LNCaP clone FGC (cell line): ENCODE measurements around the gene SHISA3.

ENCODE experiments used
- DNase-seq: peaks from one replicate; pipeline ENCODE4 v3.0.0-alpha.2; 2011; ENCODE audit warnings: low read depth
- H3K4me3 ChIP-seq: 2 replicates; pipeline ENCODE4 v1.5.1; 2011; ENCODE audit warnings: mild to moderate bottlenecking, low read depth, low read length, control low read depth
- TF ChIP-seq, protein P1 (sequence below): IDR thresholded peaks from 2 replicates; pipeline ENCODE4 v1.5.1; 2012; ENCODE audit warnings: mild to moderate bottlenecking; ENCODE audit not compliant: control insufficient read depth, insufficient read depth; ENCODE audit errors: extremely low read depth

SHISA3 gene

DNA sequence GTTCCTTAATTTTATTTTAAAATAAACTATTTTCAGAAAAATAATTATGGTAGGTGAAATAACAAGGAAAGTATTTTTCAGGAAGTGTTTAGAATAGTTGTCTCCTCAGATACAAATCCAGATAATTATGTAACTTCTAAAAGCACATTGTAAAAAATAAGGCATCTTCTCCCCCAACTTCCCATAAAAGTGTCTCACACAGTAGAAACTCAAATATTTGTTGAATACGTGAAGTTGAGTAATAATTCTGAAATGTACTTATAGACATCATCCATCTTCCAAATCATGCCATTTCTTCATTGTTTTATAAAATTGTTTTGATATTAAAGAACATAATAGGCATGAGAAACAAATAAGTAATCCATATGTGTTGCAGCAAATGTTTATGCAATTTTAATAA, 18.0 kb downstream of the SHISA3 start:
- H3K4me3 ChIP-seq, result no peak overlapping the region
- TF ChIP-seq, protein P1, sequence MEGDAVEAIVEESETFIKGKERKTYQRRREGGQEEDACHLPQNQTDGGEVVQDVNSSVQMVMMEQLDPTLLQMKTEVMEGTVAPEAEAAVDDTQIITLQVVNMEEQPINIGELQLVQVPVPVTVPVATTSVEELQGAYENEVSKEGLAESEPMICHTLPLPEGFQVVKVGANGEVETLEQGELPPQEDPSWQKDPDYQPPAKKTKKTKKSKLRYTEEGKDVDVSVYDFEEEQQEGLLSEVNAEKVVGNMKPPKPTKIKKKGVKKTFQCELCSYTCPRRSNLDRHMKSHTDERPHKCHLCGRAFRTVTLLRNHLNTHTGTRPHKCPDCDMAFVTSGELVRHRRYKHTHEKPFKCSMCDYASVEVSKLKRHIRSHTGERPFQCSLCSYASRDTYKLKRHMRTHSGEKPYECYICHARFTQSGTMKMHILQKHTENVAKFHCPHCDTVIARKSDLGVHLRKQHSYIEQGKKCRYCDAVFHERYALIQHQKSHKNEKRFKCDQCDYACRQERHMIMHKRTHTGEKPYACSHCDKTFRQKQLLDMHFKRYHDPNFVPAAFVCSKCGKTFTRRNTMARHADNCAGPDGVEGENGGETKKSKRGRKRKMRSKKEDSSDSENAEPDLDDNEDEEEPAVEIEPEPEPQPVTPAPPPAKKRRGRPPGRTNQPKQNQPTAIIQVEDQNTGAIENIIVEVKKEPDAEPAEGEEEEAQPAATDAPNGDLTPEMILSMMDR, result no peak
- no peak for DNase-seq

DNA sequence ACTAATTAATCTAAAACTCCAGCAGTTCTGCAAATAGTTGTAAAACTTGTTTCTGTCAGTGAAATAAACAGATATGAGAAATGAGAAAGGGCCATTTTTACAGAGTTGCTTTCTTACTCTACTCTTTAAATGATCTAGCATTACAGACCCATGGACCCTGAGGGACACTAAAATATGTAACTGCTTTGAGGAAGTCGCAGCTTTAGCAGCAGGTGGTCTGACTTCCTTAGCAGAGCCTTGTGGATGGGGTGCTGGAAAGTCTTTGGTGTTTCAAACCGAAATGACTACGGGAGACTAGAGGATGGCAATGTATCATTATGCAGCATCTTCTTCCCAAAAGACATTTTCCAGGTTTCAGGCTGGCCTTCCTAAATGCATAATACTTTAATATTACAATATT, 18.7 kb downstream of the SHISA3 start:
- DNase-seq, result no peak
- TF ChIP-seq, protein P1, result no peak
- no peak overlapping the region for H3K4me3 ChIP-seq

DNA sequence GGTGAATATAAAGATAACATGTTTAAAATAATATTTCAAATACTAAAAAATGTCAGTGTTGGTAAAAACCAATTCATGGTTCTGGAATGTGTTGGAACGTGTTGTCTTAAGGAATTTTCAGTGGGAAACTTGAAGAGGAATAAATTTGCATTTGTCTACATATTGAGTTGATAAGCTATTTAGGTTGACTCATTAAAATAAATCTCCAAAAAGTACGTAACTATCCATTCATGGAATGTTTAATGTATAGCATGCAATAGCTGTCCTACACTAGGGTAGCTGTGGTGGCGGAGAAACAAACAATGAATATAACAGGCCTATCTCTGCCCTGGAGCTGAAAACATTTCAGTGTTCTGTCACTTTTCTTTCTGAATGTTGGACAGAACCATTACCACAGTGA, 20.3 kb downstream of the SHISA3 start:
- TF ChIP-seq, protein P1, result no peak
- no peak for DNase-seq

DNA sequence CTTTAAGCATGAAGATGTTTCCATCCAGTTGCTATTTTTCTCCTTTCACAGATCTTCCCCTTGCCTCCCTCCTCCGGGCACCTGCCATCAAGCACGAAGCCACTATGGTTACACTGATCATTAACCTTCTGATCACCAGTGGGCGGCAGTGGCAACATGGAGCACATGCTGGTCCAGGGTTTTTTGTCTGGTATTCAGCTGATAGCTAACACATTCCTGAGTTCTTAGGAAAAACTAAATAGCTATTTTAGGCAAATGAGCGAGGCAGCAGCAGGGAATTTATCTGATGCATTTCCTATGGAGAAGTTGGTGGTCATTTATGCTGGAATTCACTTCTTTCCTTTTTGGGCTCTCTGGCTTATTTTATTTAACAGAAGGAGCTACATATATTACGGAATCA, 22.9 kb downstream of the SHISA3 start:
- TF ChIP-seq, protein P1, result no peak
- no peak for DNase-seq
- H3K4me3 ChIP-seq, result no peak overlapping the region

More for the DNA sequence above, 20.3 kb downstream of the SHISA3 start:
- no peak overlapping the region for H3K4me3 ChIP-seq

DNA sequence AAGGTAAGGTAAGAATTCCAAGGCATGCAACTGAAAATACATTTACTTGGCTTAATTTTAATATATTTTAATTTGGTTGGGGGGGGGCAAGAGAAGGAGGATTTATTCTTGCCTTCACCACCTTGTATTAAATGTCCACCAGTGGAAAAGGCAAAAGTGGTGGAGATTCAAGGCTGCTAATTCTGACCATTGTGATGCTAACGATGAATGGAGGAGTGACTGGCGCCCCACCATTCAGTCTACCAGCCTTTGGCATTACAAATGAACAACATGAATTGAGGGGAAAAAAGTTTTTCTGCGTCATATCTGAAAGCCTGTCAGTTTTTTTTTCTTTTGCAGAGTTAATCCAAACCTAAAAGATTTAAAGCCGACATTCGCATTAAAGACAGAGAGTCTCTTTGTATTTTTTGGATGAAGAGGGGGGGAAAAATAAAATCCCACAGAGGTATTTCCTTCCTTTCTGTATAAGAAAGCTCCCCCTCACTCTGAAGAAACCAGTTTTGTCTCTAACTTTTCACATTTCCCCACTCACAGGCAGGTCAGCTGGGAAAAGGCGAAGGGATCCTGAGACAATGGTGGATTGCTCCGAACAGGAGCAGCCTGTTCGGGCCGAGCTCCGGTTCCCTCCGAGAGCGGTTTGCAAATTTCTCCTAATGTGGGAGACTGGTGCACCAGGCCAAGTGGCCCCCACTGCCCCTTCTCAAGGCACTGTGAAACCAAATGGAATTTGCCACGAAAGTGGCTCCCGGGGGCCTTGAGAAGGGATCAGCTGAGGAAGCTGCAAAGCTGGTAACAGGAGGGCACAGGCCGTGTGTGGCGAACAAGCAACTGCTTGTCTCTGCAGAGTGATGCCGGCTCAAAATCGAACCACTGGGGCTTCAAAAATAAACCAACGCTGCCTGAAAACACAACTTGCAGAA, 28.1 kb downstream of the SHISA3 start:
- DNase-seq, result no peak
- no peak overlapping the region for H3K4me3 ChIP-seq
- TF ChIP-seq, protein P1, result no peak

DNA sequence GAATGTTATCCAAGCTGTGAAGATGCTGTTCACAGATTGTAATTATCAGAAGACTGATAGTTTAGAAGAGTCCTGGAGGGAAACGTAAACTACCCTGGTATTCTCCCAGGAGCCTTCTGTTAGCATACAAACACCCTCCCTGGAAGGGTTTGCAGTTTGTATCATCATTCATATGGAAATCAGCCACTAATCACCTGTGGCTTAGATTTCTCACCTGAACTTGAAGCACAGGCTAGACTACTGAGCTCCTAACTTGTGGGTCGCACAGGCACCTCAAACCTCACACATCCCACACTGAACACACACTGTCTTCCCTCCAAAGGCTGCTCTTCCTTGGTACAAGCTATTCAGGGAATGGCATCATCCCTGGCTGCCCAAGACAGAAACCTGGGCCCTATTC, 30.7 kb downstream of the SHISA3 start:
- no peak for DNase-seq
- TF ChIP-seq, protein P1, result no peak
- H3K4me3 ChIP-seq, result no peak overlapping the region
